GM19455 (cell line): ENCODE results near the gene WASL.
A peak's percentile ranks its signal among the peaks of the same experiment; 100 is the strongest.
"Not testable (repeated sequence)": the region's sequence is repeated elsewhere in the genome, so short reads cannot be mapped to it uniquely, and the experiment has no call there.

ENCODE experiments used
- ATAC-seq: cut with Tn5 transposase; IDR thresholded peaks from one replicate; pipeline ENCODE4 v1.9.1; 2021; ENCODE audit not compliant: unreplicated experiment

Gene WASL

DNA sequence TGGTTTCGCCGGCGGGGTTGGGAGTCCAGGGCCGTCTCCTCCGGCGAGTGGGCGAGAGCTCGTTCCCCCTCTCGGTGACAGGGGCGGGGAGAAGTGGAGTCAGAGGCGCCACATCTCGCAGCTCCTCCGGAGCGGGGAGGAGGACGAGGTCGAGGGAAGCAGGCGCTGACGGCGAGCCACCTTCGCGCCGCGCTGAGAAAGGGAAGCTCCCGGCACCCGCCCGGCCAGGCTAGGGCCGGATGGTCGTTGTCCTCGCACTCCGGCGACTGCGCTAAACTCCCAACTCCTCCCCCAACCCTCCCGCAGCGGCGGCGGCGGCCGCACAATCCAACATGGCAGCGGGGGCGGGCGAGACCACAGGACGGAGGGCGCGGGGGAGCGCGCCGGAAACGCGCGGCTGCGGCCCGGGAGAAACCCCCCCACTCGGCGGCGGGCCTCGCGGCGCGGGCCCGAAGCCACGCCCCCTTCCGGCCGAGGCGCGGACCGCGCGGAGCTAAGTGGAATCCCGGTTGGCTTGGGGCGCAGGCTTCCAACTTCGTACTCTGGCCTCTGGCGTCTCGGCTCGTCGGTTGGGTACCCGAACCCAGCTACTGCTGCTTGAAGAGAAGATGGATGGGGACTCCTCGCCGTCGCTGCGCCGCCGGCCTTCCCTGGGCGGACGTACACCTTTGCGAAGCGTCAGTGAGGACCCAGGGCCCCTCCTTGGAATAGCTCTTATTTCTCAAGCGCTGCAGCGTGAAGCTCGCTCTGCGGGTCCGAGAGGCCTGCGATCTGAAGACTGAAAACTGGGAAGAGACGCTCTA lies at the start of gene WASL:
Gene WASL, minus strand, starts transcription at position 270 of the 803 bp plus-strand sequence. Its CDS starts 269 bp downstream, at position 1.
- peak; percentile 76 for ATAC-seq

GRCh38 chr7:123797673-123798531 lies 49.1 kb upstream of the WASL start:
- ATAC-seq = no peak

GRCh38 chr7:123796568-123796967 lies 47.8 kb upstream of the WASL start:
- ATAC-seq = no peak

- ATAC-seq = no peak
Observed at GRCh38 chr7:123795917-123796316, 47.1 kb upstream of the WASL start.

- ATAC-seq = not testable (repeated sequence)
Observed at GRCh38 chr7:123795116-123795515, 46.3 kb upstream of the WASL start.

GRCh38 chr7:123792547-123792946 lies 43.7 kb upstream of the WASL start:
- ATAC-seq = no peak

DNA sequence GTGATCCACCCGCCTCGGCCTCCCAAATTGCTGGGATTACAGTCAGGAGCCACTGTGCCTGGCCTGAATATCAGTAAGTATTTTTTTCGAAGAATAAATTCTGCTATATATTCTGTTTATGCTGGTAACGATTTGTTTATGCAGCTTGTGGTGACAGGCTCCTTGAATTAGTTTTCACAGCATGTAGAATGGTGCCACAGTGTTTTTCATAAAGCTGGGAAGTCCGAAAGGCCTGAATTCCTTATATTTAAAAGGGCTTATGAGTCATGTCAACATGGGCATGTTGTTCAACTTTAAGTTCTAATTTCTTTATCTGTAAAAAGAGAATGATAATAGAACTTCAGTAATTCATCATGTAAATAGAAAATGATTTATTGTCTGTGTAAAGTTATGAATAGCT lies 42.2 kb upstream of the WASL start:
- ATAC-seq = no peak

GRCh38 chr7:123789817-123790216 lies 41.0 kb upstream of the WASL start:
- no peak for ATAC-seq

GRCh38 chr7:123789206-123789784 lies 40.5 kb upstream of the WASL start:
- ATAC-seq = no peak

DNA sequence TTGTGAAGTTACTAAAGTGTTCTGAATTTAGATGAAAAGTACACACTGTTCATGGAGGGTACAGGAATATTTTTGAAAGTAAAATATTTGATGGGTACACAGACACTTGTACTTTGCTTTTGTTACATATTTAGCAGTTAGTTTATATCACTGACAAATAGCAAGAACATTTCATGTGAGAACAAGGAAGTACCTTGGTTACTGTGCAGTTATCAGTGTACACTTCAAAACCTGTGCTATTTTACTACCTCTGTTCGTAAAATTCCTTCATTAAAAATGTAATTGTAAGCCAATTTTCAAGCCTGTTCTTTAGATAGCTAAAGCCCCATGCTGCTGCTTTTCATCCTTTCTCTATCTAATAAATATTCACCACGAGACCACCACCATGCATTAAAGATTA lies 39.8 kb upstream of the WASL start:
- no peak for ATAC-seq

DNA sequence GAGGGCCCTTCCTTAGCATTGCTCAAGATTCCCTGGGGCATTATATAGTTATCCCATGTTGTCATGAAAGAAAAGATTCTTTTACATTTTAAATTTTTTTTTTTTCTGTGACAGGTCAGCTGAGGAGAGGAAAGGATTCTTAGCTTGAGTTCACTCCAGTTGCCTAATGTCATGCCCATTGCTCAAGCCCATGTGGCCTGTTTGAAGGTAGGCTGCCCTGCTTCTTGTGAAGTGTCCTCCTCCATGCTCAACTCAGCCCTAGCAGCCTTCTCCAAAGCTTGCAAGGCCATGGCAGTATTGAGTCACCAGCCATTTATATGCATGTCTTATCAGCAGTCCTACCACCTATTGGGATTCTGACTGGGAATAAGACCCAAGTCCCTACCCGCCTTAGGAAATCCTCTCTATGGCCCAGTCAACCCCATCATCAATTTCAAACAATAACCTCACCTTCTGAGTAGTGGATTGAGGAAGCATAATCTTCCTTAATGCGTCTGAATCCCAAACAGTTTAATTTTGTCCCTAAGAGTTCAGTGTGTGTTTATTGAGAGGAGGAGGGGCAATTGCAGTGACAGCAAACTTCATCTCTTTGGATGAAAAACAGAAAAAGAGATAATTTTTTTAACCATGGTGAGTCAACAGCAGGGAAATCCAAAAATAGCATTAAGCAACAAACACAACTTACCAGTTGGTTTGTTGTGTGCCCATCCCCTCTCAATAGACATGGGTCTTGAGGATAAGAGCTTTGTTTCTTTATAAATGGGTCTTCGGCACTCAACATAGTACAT lies 38.6 kb upstream of the WASL start:
- ATAC-seq = no peak

- no peak for ATAC-seq
Observed at GRCh38 chr7:123784263-123784662, 35.5 kb upstream of the WASL start.

DNA sequence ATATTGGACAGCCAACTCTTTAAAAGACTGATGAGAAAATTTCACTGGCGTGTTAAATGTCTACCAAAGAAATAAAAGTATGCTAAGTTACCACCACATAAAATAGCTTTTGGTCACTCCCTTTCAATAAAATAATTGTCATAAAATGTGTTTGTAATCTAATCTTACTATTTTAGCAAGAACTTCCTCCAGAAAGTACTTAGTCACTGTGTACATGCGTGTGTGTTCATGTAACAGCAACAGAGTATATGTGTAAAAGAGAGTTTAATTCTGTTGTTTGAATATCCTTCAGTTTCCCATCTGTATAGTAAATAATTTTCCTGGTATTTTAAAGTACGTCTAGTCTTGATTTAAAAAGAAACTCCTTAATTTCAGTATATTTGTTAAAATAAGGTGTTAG lies 35.0 kb upstream of the WASL start:
- ATAC-seq = no peak

DNA sequence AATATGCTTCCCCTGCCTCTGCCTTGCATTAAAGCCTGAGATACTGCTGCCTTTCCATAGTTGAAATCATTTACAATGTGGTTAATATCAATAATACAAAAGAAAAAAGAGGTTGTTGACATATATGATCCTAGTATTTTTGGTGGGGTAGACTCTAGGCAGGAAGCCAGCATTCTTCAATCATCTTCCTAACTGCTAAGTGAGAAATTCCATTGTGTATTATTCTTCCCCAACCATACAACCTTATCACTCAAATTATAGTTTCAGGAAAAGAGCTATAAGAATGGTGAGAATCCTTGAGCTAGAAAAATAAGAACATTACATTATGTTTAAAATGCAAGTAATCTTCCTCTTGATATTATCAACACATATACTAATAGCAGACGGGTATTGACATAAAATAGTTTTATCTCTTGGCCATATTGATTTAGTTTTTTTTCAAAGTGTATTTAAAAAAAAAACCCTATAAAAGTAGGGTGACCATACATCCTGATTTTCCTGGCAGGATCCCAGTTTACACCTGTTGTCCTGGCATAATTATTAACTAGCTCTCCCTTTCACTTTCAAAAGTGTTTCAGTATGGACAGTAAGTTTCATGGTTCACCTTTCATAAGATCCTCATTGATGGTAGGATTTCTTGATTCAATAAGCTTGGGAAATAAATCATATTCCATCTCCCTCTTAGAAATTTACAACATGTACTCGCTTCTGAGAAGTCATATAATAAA lies 33.4 kb upstream of the WASL start:
- ATAC-seq = no peak

DNA sequence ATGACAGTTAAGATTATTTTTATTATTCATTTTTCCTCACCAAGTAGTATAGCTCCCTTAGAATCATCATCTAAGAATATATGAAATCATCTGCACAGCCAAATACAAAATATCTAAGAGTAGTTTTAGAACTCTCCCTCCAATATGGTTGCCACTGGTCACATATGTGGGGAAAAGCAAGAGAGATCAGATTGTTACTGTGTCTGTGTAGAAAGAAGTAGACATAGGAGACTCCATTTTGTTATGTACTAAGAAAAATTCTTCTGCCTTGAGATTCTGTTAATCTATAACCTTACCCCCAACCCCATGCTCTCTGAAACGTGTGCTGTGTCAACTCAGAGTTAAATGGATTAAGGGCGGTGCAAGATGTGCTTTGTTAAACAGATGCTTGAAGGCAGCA lies 31.7 kb upstream of the WASL start:
- not testable (repeated sequence) for ATAC-seq

DNA sequence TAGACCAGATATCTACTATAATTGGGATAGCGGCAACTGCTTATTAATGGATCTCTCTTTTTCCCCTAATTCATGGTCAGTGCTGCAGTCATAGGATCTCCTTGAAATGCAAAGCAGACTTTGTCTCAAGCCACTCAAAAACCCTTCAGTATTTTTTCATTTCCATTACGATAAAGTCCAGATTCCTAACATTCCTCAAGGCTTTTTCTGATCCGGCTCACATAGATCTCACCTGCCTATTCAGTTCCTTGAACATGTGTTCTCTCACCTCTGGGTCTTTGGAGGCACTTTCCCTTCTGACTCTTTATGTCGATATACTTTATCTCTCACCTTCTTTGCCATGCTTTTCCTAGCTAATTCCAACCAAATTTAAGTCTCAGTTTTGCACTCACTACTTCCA lies 25.7 kb upstream of the WASL start:
- no peak for ATAC-seq

DNA sequence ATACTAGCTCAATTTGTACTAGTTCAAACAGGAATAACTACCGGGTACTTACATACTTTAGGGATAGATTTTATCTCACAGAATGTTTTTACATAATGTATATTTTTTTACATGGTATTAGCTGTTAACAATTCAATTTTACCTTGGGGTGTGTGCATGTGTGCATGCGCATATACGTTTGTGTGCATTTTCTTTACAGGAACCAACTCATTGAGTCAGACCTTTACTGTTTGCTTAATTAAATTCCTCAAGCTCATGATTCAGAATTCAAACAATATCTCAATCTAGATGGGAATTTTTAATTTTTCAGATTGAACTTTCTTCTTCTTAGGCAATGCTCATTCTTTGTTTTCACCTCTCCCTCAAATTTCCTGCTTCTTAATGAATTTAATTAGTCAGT lies 24.7 kb upstream of the WASL start:
- no peak for ATAC-seq

- ATAC-seq = no peak
Observed at GRCh38 chr7:123772652-123773051, 23.8 kb upstream of the WASL start.

- no peak for ATAC-seq
Observed at GRCh38 chr7:123771846-123772245, 23.0 kb upstream of the WASL start.

GRCh38 chr7:123771256-123771655 lies 22.5 kb upstream of the WASL start:
- ATAC-seq = no peak
